Esophagus squamous epithelium (tissue), 4 donors: ENCODE measurements around the gene MCRS1.

ENCODE experiments used
- POLR2A ChIP-seq, 4 donors: fragments of 450-650 bp; IDR thresholded peaks; one replicate each; pipeline ENCODE4 v1.6.1; 2017; ENCODE audit warnings: antibody characterized with exemption in 4 of 4, mild to moderate bottlenecking in 4 of 4, moderate library complexity in 3 of 4
- TF ChIP-seq, protein P1 (sequence below), 6 experiments: fragments of 450-650 bp in 4 of 6; fragments of 200-600 bp in 2 of 6; sonication (generic) in 2 of 6; IDR thresholded peaks; one replicate each; pipeline ENCODE4 v1.5.1; 2016 to 2019; ENCODE audit warnings: antibody characterized with exemption in 6 of 6, mild to moderate bottlenecking in 4 of 6, moderate library complexity in 4 of 6

DNA sequence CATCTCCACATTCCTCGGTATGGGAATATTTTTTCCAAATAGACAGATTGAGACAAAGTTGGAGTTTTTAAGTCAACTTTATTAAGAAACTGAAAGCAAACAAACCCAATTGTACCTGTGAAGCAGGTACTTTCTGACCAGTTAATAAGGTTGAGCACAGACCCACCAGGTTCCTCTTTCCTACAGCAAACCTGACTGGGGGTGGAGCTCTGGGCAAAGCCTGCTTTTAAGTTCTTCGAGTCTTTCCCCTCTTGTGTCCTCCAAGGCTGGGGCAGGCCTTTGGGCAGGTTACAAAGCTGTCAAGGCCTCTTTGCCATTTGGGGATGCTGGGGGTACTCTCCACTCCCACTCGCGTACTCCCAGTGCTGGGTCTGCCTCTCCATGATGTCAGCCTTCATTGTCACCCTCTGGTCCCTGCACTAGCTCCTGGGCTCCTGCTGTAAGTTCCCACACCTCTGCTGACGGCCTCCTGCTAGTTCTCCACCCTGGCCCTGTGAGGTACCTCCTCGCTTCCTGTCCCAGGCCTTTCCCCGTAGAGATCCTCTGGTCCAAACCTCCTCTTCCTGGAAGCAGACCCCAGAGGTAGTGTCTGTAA, 25.9 kb downstream of the MCRS1 start:
- TF ChIP-seq, protein P1, sequence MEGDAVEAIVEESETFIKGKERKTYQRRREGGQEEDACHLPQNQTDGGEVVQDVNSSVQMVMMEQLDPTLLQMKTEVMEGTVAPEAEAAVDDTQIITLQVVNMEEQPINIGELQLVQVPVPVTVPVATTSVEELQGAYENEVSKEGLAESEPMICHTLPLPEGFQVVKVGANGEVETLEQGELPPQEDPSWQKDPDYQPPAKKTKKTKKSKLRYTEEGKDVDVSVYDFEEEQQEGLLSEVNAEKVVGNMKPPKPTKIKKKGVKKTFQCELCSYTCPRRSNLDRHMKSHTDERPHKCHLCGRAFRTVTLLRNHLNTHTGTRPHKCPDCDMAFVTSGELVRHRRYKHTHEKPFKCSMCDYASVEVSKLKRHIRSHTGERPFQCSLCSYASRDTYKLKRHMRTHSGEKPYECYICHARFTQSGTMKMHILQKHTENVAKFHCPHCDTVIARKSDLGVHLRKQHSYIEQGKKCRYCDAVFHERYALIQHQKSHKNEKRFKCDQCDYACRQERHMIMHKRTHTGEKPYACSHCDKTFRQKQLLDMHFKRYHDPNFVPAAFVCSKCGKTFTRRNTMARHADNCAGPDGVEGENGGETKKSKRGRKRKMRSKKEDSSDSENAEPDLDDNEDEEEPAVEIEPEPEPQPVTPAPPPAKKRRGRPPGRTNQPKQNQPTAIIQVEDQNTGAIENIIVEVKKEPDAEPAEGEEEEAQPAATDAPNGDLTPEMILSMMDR (IDR thresholded peaks at IDR 0.05) = no peak
- no peak for TF ChIP-seq POLR2A (IDR thresholded peaks at IDR 0.05)
